Measurements from ENCODE around the gene CLK3.

DNA sequence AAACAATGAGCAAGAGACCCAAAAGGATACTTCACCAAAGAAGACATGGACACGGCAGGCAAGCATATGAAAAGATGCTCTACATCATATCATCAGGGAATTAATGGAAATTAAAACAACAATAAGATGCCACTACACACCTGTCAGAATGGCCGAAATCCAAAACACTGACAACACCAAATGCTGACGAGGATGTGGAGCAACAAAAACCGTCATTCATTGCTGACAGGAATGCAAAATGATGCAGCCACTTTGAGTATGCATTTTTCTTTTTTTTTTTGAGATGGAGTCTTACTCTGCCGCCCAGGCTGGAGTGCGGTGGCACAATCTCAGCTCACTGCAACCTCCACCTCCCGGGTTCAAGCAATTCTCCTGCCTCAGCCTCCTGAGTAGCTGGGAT lies 61.2 kb downstream of the CLK3 start:
- no peak for TF ChIP-seq TAF1 (IDR thresholded peaks at IDR 0.05; ENCODE audit: borderline replicate concordance, low read depth, low read length)
- TF ChIP-seq POLR2AphosphoS5 (IDR thresholded peaks at IDR 0.05; ENCODE audit: low read depth, low read length): no peak
